MCF 10A (cell line): ENCODE data around the gene CHN1. TPM values are rescaled to one million over a fixed set of nuclear protein-coding genes. Genes with fewer than 3 reads are reported as not detected.

Experiments used
- BruUV-seq: library from RNA; stranded (reverse); fragments of 400-500 nt; replicated peaks from 2 replicates; lab custom pipeline; 2021; lab: Mats Ljungman, UMichigan
- CTCF ChIA-PET: fragments of 300-600 bp; sonication (Branson Sonifier 250); formaldehyde crosslinking; extraction: SDS; loops from one replicate; lab custom pipeline; 2021; ENCODE audit warnings: antibody characterized with exemption, inconsistent platforms; lab: Yijun Ruan, JAX
- POLR2A ChIA-PET: fragments of 300-600, 350-650 bp; sonication (Branson Sonifier 250); formaldehyde crosslinking; extraction: SDS; loops from one replicate; lab custom pipeline; 2020; ENCODE audit warnings: antibody characterized with exemption, inconsistent platforms; lab: Yijun Ruan, JAX
- DNase-seq: peaks from one replicate; pipeline ENCODE4 v3.0.0-alpha.2; 2018; ENCODE audit not compliant: unreplicated experiment
- H3K27ac Mint-ChIP-seq: one replicate; pipeline ENCODE4 v1.8.0; 2022; ENCODE audit warnings: mild to moderate bottlenecking, low read depth, mixed read lengths; ENCODE audit not compliant: unreplicated experiment
- H3K27me3 Mint-ChIP-seq: one replicate; pipeline ENCODE4 v1.8.0; 2022; ENCODE audit warnings: mixed read lengths; ENCODE audit not compliant: insufficient read depth, unreplicated experiment
- H3K36me3 Mint-ChIP-seq: one replicate; pipeline ENCODE4 v1.8.0; 2022; ENCODE audit warnings: mild to moderate bottlenecking, moderate library complexity, mixed read lengths; ENCODE audit not compliant: insufficient read depth, unreplicated experiment
- H3K4me1 Mint-ChIP-seq: one replicate; pipeline ENCODE4 v1.8.0; 2022; ENCODE audit warnings: mixed read lengths; ENCODE audit not compliant: insufficient read depth, unreplicated experiment
- H3K4me3 Mint-ChIP-seq: one replicate; pipeline ENCODE4 v1.8.0; 2022; ENCODE audit warnings: mild to moderate bottlenecking, moderate library complexity, mixed read lengths; ENCODE audit not compliant: unreplicated experiment
- H3K9me3 Mint-ChIP-seq: one replicate; pipeline ENCODE4 v1.8.0; 2022; ENCODE audit warnings: mixed read lengths; ENCODE audit not compliant: unreplicated experiment
- CTCF ChIP-seq: fragments of 200-600 bp; IDR thresholded peaks from one replicate; pipeline ENCODE4 v1.8.0; 2022; ENCODE audit warnings: antibody characterized with exemption, mild to moderate bottlenecking; ENCODE audit not compliant: unreplicated experiment
- intact Hi-C: fragments of 100-400 bp; cut with micrococcal nuclease; formaldehyde crosslinking; loops from 2 replicates; pipeline ENCODE4 v1.14.1; 2022
- total RNA-seq: library from RNA; stranded (reverse); gene quantifications from 2 replicates; pipeline ENCODE4 v1.2.3, GENCODE V29; 2022

The CHN1 gene
- total RNA-seq, 1 experiment from 2014 or later, result 6.0 TPM

DNA sequence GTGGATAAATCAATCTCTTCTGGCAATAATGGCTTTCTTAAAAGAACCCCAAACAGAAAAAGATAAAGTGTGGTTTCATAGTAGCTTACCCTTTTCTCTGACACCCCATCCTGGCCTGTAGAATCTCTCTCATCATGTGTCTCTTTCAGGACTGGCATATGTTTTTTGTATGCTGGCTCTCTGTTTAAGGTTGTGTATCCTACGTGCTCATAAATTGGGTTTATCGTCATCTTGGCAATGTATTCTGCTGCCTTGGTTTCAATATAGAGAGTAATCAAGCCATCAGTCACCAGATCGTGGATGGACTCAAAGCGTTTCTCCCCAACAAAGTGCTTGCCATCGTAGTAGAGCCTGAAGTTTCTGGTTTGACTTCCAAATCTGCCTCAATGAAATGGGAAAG, 127.4 kb downstream of the CHN1 start:
- no peak overlapping the region for H3K27ac Mint-ChIP-seq
- no peaks in the 10 kb centered on the region for H3K36me3 Mint-ChIP-seq
- ChIA-PET POLR2A (interaction anchor here (0.7 to 2.1 kb wide), 6 partner anchors 13 to 141 kb away, joined by 3 to 5 read pairs (median 3); partner anchors contain the start of gene CHN1), CTCF (interaction anchor here (0.6 to 1.6 kb wide), 6 partner anchors 29 to 111 kb away, joined by 3 to 7 read pairs (median 4); no protein-coding TSS in a partner anchor)
- H3K4me3 Mint-ChIP-seq, result no peak overlapping the region
- no peak for TF ChIP-seq CTCF
- no peaks in the 10 kb centered on the region for H3K27me3 Mint-ChIP-seq
- no peak for DNase-seq
- H3K4me1 Mint-ChIP-seq, result peaks cover 7% of the 10 kb centered on the region
- intact Hi-C loops, result no loop called here
- H3K9me3 Mint-ChIP-seq, result no peaks in the 10 kb centered on the region
- BruUV-seq, result no TSS peak

- ChIA-PET CTCF (interaction anchor here (1.1 to 1.3 kb wide), 2 partner anchors 106 kb away, joined by 4 to 5 read pairs; no protein-coding TSS in a partner anchor), POLR2A (interaction anchor here (0.7 to 1.1 kb wide), 2 partner anchors 30 to 78 kb away, joined by 3 to 5 read pairs; no protein-coding TSS in a partner anchor)
- TF ChIP-seq CTCF, result no peak
- DNase-seq, result no peak
- Mint-ChIP-seq H3K27ac (no peak overlapping the region), H3K9me3 (no peaks in the 10 kb centered on the region), H3K27me3 (no peaks in the 10 kb centered on the region), H3K4me3 (no peak overlapping the region), H3K4me1 (peaks cover 7% of the 10 kb centered on the region), H3K36me3 (no peaks in the 10 kb centered on the region)
- intact Hi-C loops, result no loop called here
- no TSS peak for BruUV-seq
These were observed 127.9 kb downstream of the CHN1 start for GRCh38 chr2:174877301-174877700.

GRCh38 chr2:174874085-174874484, 131.1 kb downstream of the CHN1 start:
- no peaks in the 10 kb centered on the region for H3K36me3 Mint-ChIP-seq
- no peaks in the 10 kb centered on the region for H3K27me3 Mint-ChIP-seq
- BruUV-seq, result no TSS peak
- DNase-seq, result no peak
- no peak overlapping the region for H3K4me3 Mint-ChIP-seq
- POLR2A ChIA-PET, result interaction anchor here (1.2 kb wide), 1 partner anchor 16 kb away, joined by 4 read pairs; no protein-coding TSS in a partner anchor
- TF ChIP-seq CTCF, result no peak
- H3K27ac Mint-ChIP-seq, result no peak overlapping the region
- intact Hi-C loops, result no loop called here
- CTCF ChIA-PET, result interaction anchor here (0.6 to 1.2 kb wide), 3 partner anchors 38 to 156 kb away, joined by 3 to 4 read pairs (median 3); no protein-coding TSS in a partner anchor
- peaks cover 7% of the 10 kb centered on the region for H3K4me1 Mint-ChIP-seq
- H3K9me3 Mint-ChIP-seq, result no peaks in the 10 kb centered on the region

DNA sequence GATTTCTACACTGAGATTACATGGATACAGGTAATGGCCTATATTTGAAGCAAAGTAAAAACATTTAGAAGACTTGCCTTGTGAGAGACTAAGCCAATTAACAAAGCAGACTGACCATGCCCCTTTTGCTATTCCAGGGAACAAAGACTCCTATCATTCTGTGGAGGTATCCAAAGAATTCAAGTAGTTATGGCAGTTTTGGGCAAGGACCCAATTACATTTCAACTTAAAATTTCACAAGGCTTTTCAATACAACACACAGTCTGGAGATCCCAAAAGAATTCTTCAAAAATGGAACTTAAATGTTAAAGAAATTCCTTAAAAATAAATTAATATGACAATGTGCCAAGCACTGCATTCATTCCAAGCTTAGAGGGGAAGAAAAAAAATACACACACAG, 131.7 kb downstream of the CHN1 start:
- Mint-ChIP-seq H3K27ac (no peak overlapping the region), H3K36me3 (no peaks in the 10 kb centered on the region), H3K9me3 (no peaks in the 10 kb centered on the region), H3K27me3 (no peaks in the 10 kb centered on the region), H3K4me3 (no peak overlapping the region), H3K4me1 (peaks cover 1% of the 10 kb centered on the region)
- POLR2A ChIA-PET, result interaction anchor here (1.2 kb wide), 1 partner anchor 16 kb away, joined by 4 read pairs; no protein-coding TSS in a partner anchor
- CTCF ChIA-PET, result interaction anchor here (0.5 to 1.2 kb wide), 2 partner anchors 37 to 1224 kb away, joined by 3 read pairs; no protein-coding TSS in a partner anchor
- TF ChIP-seq CTCF, result no peak
- DNase-seq, result no peak
- intact Hi-C loops, result no loop called here
- BruUV-seq, result no TSS peak
